HepG2 (cell line): Measurements from ENCODE around the gene C3orf18. TPM values are rescaled to one million over a fixed set of nuclear protein-coding genes. Genes with fewer than 3 reads are reported as not detected.

Experiments used
- ASH2L ChIP-seq: fragments of 300-600, 200-600 bp; sonication (generic); IDR thresholded peaks from 2 replicates; pipeline ENCODE4 v1.7.0; 2017; ENCODE audit warnings: low read depth, mild to moderate bottlenecking, moderate library complexity, mixed read lengths, low read length; ENCODE audit not compliant: insufficient read length
- BRD4 ChIP-seq: sonication (generic); formaldehyde crosslinking; IDR thresholded peaks from 2 replicates; pipeline ENCODE4 v1.4.0; 2020; ENCODE audit warnings: missing genetic modification reagents
- CSRNP2 ChIP-seq: sonication (generic); formaldehyde crosslinking; conservative IDR thresholded peaks from 2 replicates; pipeline ENCODE4 v1.8.0; 2022; ENCODE audit warnings: low read depth, missing genetic modification reagents
- ELF4 ChIP-seq: sonication (generic); formaldehyde crosslinking; IDR thresholded peaks from 2 replicates; pipeline ENCODE4 v1.5.0; 2020; ENCODE audit warnings: missing genetic modification reagents, mild to moderate bottlenecking, moderate library complexity, borderline replicate concordance
- GATAD1 ChIP-seq: IDR thresholded peaks from 2 replicates; pipeline ENCODE4 v1.6.1; 2016; ENCODE audit warnings: missing genetic modification reagents, missing compliant biosample characterization
- HNRNPL ChIP-seq: fragments of 200-400 bp; formaldehyde crosslinking; IDR thresholded peaks from 2 replicates; pipeline ENCODE4 v1.6.1; 2017; ENCODE audit warnings: mild to moderate bottlenecking, low read depth, low read length
- JUNB ChIP-seq: sonication (generic); formaldehyde crosslinking; IDR thresholded peaks from 2 replicates; pipeline ENCODE4 v1.8.0; 2022; ENCODE audit warnings: missing genetic modification reagents, mild to moderate bottlenecking, borderline replicate concordance
- KDM1A ChIP-seq: IDR thresholded peaks from 2 replicates; pipeline ENCODE4 v1.6.1; 2016; ENCODE audit warnings: missing compliant biosample characterization
- KDM3A ChIP-seq: IDR thresholded peaks from 2 replicates; pipeline ENCODE4 v1.6.1; 2018; ENCODE audit warnings: low read depth, missing compliant biosample characterization
- LBX2 ChIP-seq: sonication (generic); formaldehyde crosslinking; IDR thresholded peaks from 2 replicates; pipeline ENCODE4 v1.5.0; 2020; ENCODE audit warnings: missing genetic modification reagents, mild to moderate bottlenecking, borderline replicate concordance
- NAIF1 ChIP-seq: sonication (generic); formaldehyde crosslinking; IDR thresholded peaks from 2 replicates; pipeline ENCODE4 v1.5.0; 2020; ENCODE audit warnings: mild to moderate bottlenecking, missing genetic modification reagents, borderline replicate concordance
- NCOA1 ChIP-seq: sonication (generic); formaldehyde crosslinking; IDR thresholded peaks from 2 replicates; pipeline ENCODE4 v1.9.0; 2021; ENCODE audit warnings: missing genetic modification reagents
- ONECUT2 ChIP-seq: sonication (generic); formaldehyde crosslinking; IDR thresholded peaks from 2 replicates; pipeline ENCODE4 v1.4.0; 2020; ENCODE audit warnings: missing genetic modification reagents
- PRMT3 ChIP-seq: sonication (generic); formaldehyde crosslinking; IDR thresholded peaks from 2 replicates; pipeline ENCODE4 v1.8.1; 2022; ENCODE audit warnings: low read depth, mild to moderate bottlenecking, moderate library complexity, missing genetic modification reagents, borderline replicate concordance
- SMAD1 ChIP-seq: sonication (generic); formaldehyde crosslinking; IDR thresholded peaks from 2 replicates; pipeline ENCODE4 v1.4.0; 2020; ENCODE audit warnings: missing genetic modification reagents, low read depth, mild to moderate bottlenecking, borderline replicate concordance
- SP2 ChIP-seq: sonication (generic); formaldehyde crosslinking; IDR thresholded peaks from 2 replicates; pipeline ENCODE4 v1.5.1; 2020; ENCODE audit warnings: mild to moderate bottlenecking, missing genetic modification reagents
- THAP7 ChIP-seq: sonication (generic); formaldehyde crosslinking; IDR thresholded peaks from 2 replicates; pipeline ENCODE4 v1.8.1; 2023; ENCODE audit warnings: mild to moderate bottlenecking, missing genetic modification reagents
- ZBTB33 ChIP-seq: sonication (generic); formaldehyde crosslinking; IDR thresholded peaks from 2 replicates; pipeline ENCODE4 v1.4.0; 2020; ENCODE audit warnings: missing genetic modification reagents
- ZKSCAN8 ChIP-seq: IDR thresholded peaks from 2 replicates; pipeline ENCODE4 v1.6.1; 2016; ENCODE audit warnings: borderline replicate concordance, missing genetic modification reagents, missing compliant biosample characterization
- ZNF160 ChIP-seq: sonication (generic); formaldehyde crosslinking; IDR thresholded peaks from 2 replicates; pipeline ENCODE4 v1.8.0; 2022; ENCODE audit warnings: mild to moderate bottlenecking, inconsistent platforms, missing genetic modification reagents
- ZNF180 ChIP-seq: sonication (generic); formaldehyde crosslinking; IDR thresholded peaks from 2 replicates; pipeline ENCODE4 v1.4.0; 2020; ENCODE audit warnings: low read depth, missing genetic modification reagents, borderline replicate concordance
- ZNF501 ChIP-seq: sonication (generic); formaldehyde crosslinking; IDR thresholded peaks from 2 replicates; pipeline ENCODE4 v1.5.1; 2020; ENCODE audit warnings: mild to moderate bottlenecking, moderate library complexity, missing genetic modification reagents
- ZNF547 ChIP-seq: sonication (generic); formaldehyde crosslinking; IDR thresholded peaks from 2 replicates; pipeline ENCODE4 v1.5.1; 2020; ENCODE audit warnings: mild to moderate bottlenecking, missing genetic modification reagents
- ZNF569 ChIP-seq: sonication (generic); formaldehyde crosslinking; IDR thresholded peaks from 2 replicates; pipeline ENCODE4 v1.5.0; 2020; ENCODE audit warnings: mild to moderate bottlenecking, missing genetic modification reagents, moderate library complexity, borderline replicate concordance
- ZSCAN20 ChIP-seq: sonication (generic); formaldehyde crosslinking; IDR thresholded peaks from 2 replicates; pipeline ENCODE4 v1.4.0; 2020; ENCODE audit warnings: missing genetic modification reagents, mild to moderate bottlenecking, borderline replicate concordance
- polyA plus RNA-seq, 8 experiments: library from polyadenylated mRNA; depleted of rRNA in 3 of 8; stranded (reverse) in 7 of 8; unstranded in 1 of 8; fragments of >200 nt; fragmentation: Illumina TruSeq in 4 of 8; extraction: Trizol in 4 of 8; gene quantifications; 2 replicates each; pipeline versions ENCODE4 v1.2.1 to v1.2.3, GENCODE V29; 2011 to 2016; ENCODE audit warnings: low read depth in 4 of 8, missing spikeins in 1 of 8, mixed read lengths in 1 of 8; ENCODE audit not compliant: insufficient read depth in 1 of 8
- total RNA-seq, 5 experiments: library from RNA; depleted of rRNA; stranded (reverse); fragments of >200 nt; fragmentation: Illumina TruSeq; extraction: Trizol; gene quantifications; 2 replicates each; pipeline ENCODE4 v1.2.3, GENCODE V29; 2016; ENCODE audit warnings: low read depth in 1 of 5

C3orf18 gene
- total and polyA plus RNA-seq, 2 of the 13 experiments (the other 11 are each of a cell fraction or from before 2014, with no cell fraction given) = 1.6 to 4.8 TPM

GRCh38 chr3:50611464-50612233 is 44.1 kb upstream of the C3orf18 start, which contains the start of gene CISH (continued):
- 0 out of 2 replicates have a peak, but pooled peaks have one; percentile 32 for TF ChIP-seq PRMT3 (CRISPR knock-in tag)
- TF ChIP-seq THAP7 = no peak
- peak; percentile 68; the same call in 1 of the 2 replicates for TF ChIP-seq ZNF160
- TF ChIP-seq ASH2L = peak; percentile 70
- peak; percentile 32; the same call in 1 of the 2 replicates for TF ChIP-seq GATAD1 (CRISPR knock-in tag)
- TF ChIP-seq ZNF501 (CRISPR knock-in tag) = peak; percentile 81
- peak; percentile 80; the same call in 1 of the 2 replicates for TF ChIP-seq ZNF569 (CRISPR knock-in tag)
- TF ChIP-seq ONECUT2 (CRISPR knock-in tag) = no peak
- no peak for TF ChIP-seq HNRNPL
- no peak for TF ChIP-seq BRD4 (CRISPR knock-in tag)
- no peak for TF ChIP-seq ZKSCAN8 (CRISPR knock-in tag)
- TF ChIP-seq ZNF180 (CRISPR knock-in tag) = no peak
- peak; percentile 6; the same call in 1 of the 2 replicates for TF ChIP-seq ZBTB33 (CRISPR knock-in tag)
- peak; percentile 69; the same call in 1 of the 2 replicates for TF ChIP-seq ELF4 (CRISPR knock-in tag)
- peak; percentile 37; the same call in 1 of the 2 replicates for TF ChIP-seq JUNB (CRISPR knock-in tag)
- TF ChIP-seq ZSCAN20 (CRISPR knock-in tag) = peak; percentile 66; the same call in 1 of the 2 replicates
- peak; percentile 70 for TF ChIP-seq SP2 (CRISPR knock-in tag)
- TF ChIP-seq KDM1A = no peak
- TF ChIP-seq NCOA1 (CRISPR knock-in tag) = 0 out of 2 replicates have a peak, but pooled peaks have one; percentile 20
- TF ChIP-seq CSRNP2 (CRISPR knock-in tag) = peak; percentile 68; the same call in 1 of the 2 replicates
- TF ChIP-seq KDM3A (CRISPR knock-in tag) = 0 out of 2 replicates have a peak, but pooled peaks have one; percentile 49
- peak; percentile 86; the same call in 1 of the 2 replicates for TF ChIP-seq SMAD1
- TF ChIP-seq ZNF547 (CRISPR knock-in tag) = peak; percentile 98
- TF ChIP-seq LBX2 (CRISPR knock-in tag) = peak; percentile 90; the same call in 1 of the 2 replicates
- no peak for TF ChIP-seq NAIF1 (CRISPR knock-in tag)
